Measurements from ENCODE around the gene EXOC1. TPM values are rescaled to one million over a fixed set of nuclear protein-coding genes. Genes with fewer than 3 reads are reported as not detected.

EXOC1 gene
- total RNA-seq, result 10 to 100 TPM; 10.3 to 18.0 TPM
- polyA plus RNA-seq, result 1 to 10 TPM; 4.2 to 6.8 TPM

DNA sequence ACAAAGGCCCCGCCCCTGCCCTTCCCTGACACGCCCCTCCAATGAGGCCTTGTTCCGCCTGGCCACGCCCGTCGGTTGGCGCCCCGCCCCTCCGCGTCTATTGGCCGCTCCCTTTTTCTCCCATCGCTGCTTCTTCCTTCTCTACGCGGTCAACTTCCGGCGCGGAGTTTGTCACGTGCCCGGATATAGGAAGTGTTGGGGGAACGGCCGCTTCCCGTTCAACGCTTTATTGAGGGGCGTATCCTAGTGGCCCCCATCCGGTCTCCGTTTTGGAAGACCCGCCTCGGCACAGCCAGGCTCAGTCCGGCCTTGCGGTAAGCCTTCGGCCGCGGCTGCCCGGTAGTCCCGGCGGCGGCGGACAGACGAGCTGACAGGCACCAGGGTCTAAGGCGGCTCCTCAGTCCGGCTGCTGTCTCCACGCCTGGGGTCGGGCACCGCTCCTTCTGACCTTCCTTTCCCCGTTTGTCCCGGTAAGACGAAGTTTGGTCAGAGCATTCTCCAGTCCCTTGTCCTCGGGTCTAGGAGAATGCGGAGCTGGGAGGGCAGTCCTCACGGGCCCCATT is at the start of gene EXOC1:
Gene EXOC1 (plus strand): TSS at position 165 of the 563 bp plus-strand sequence. CDS start 4,676 bp downstream, outside the sequence.
- TF ChIP-seq RXRA (IDR thresholded peaks at IDR 0.05), result peak; percentile 7 to 21
- peak; percentile 71 for TF ChIP-seq YY1 (IDR thresholded peaks at IDR 0.05)
- no peak for TF ChIP-seq CTCF (IDR thresholded peaks at IDR 0.05; ENCODE audit: low read depth, low read length, missing input control)
- TF ChIP-seq FOXA1 (IDR thresholded peaks at IDR 0.05), result peak; percentile 3
- TF ChIP-seq EGR1 (IDR thresholded peaks at IDR 0.05; ENCODE audit: low read depth in 2 of 2), result peak; percentile 86 to 93
- peak; percentile 76 for TF ChIP-seq SP1 (IDR thresholded peaks at IDR 0.05)
- TF ChIP-seq REST (IDR thresholded peaks at IDR 0.05), result peak; percentile 8
- no peak for TF ChIP-seq TAF1 (conservative IDR thresholded peaks at IDR 0.05)
- no peak for TF ChIP-seq HNF4G (IDR thresholded peaks at IDR 0.05)
- TF ChIP-seq HNF4A (conservative IDR thresholded peaks at IDR 0.05), result no peak
- no peak for TF ChIP-seq JUND (IDR thresholded peaks at IDR 0.05)
- TF ChIP-seq GABPA (IDR thresholded peaks at IDR 0.05 in 1 of 2, conservative IDR thresholded peaks at IDR 0.05 in 1 of 2), result peak; percentile 91 to 98
- TF ChIP-seq NR2F2 (IDR thresholded peaks at IDR 0.05), result no peak
- no peak for TF ChIP-seq RAD21 (IDR thresholded peaks at IDR 0.05)
- TF ChIP-seq, protein P1, sequence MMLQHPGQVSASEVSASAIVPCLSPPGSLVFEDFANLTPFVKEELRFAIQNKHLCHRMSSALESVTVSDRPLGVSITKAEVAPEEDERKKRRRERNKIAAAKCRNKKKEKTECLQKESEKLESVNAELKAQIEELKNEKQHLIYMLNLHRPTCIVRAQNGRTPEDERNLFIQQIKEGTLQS (IDR thresholded peaks at IDR 0.05), result no peak
- TF ChIP-seq ZBTB33 (IDR thresholded peaks at IDR 0.05), result no peak
- TF ChIP-seq, protein P2, sequence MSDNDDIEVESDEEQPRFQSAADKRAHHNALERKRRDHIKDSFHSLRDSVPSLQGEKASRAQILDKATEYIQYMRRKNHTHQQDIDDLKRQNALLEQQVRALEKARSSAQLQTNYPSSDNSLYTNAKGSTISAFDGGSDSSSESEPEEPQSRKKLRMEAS (IDR thresholded peaks at IDR 0.05), result peak; percentile 70
- TF ChIP-seq FOXA2 (IDR thresholded peaks at IDR 0.05), result no peak
- no peaks in the 10 kb centered on the region for H3K36me3 ChIP-seq (ENCODE audit: control insufficient read depth in 4 of 4, insufficient read depth in 3 of 4, low read depth in 1 of 4, low read length in 3 of 4)
- H3K27ac ChIP-seq (ENCODE audit: low read depth in 1 of 2, low read length in 2 of 2), result peak within 1 kb of the TSS; percentile 47 to 73
- peak within 1 kb of the TSS in 1 of 2 donors; percentile 88 for H3K9ac ChIP-seq (ENCODE audit: low read depth in 1 of 2, low read length in 2 of 2)
- peak within 1 kb of the TSS; percentile 76 to 96 (median 92) for H3K4me3 ChIP-seq (ENCODE audit: low read depth in 1 of 3, low read length in 3 of 3)
- H3K27me3 ChIP-seq (ENCODE audit: control insufficient read depth in 4 of 4, insufficient read depth in 4 of 4, low read length in 3 of 4), result no peaks in the 10 kb centered on the region
- under 1% methylated on average over 50 of the region's 50 CpGs for WGBS
- peaks cover 4 to 14% (median 10%) of the 10 kb centered on the region in 4 donors for H3K4me1 ChIP-seq (ENCODE audit: control insufficient read depth in 4 of 4, insufficient read depth in 4 of 4, low read length in 3 of 4)
- no peaks in the 10 kb centered on the region for H3K9me3 ChIP-seq (ENCODE audit: control insufficient read depth in 4 of 4, low read length in 3 of 4)
- DNase-seq (ENCODE audit: low spot score), result peak; percentile 96

Measured in liver (tissue), 9 donors.